Cardiac muscle cell (in vitro differentiated cells and primary cell): Measurements from ENCODE around the gene KRT10. TPM values are rescaled to one million over a fixed set of nuclear protein-coding genes. Genes with fewer than 3 reads are reported as not detected.

Source experiments
- DNase-seq, 2 donors: peaks; one replicate each; pipeline versions ENCODE4 v3.0.0 to v3.0.0-alpha.2; 2010 to 2017; ENCODE audit warnings: low read depth in 1 of 2, low spot score in 1 of 2
- H3K27ac ChIP-seq: fragments of 200-600 bp; sonication (generic); 2 replicates; pipeline ENCODE4 v1.5.1; 2016
- H3K27me3 ChIP-seq: fragments of 200-600 bp; sonication (generic); 2 replicates; pipeline ENCODE4 v1.6.0; 2016; ENCODE audit warnings: control low read depth
- H3K36me3 ChIP-seq: fragments of 200-600 bp; sonication (generic); 2 replicates; pipeline ENCODE4 v1.5.1; 2016; ENCODE audit warnings: control low read depth
- H3K4me1 ChIP-seq: fragments of 200-600 bp; sonication (generic); 2 replicates; pipeline ENCODE4 v1.8.1; 2017; ENCODE audit warnings: low read depth, mild to moderate bottlenecking, mixed run types
- H3K4me3 ChIP-seq: fragments of 200-600 bp; sonication (generic); 2 replicates; pipeline ENCODE4 v1.5.1; 2016; ENCODE audit warnings: mild to moderate bottlenecking
- H3K9me3 ChIP-seq: fragments of 200-600 bp; sonication (generic); 2 replicates; pipeline ENCODE4 v1.5.1; 2017; ENCODE audit warnings: low read depth, mild to moderate bottlenecking, control low read depth
- polyA plus RNA-seq: library from polyadenylated mRNA; unstranded; fragments of >200 nt; fragmentation: Nextera tagmentation; extraction: Ambion mirVana; gene quantifications from 2 replicates; pipeline ENCODE4 v1.2.1, GENCODE V29; 2016
- total RNA-seq: library from RNA; depleted of rRNA; stranded (reverse); fragments of >200 nt; gene quantifications from 2 replicates; pipeline ENCODE4 v1.2.3, GENCODE V29; 2016
- TF ChIP-seq, protein P1 (sequence below): IDR thresholded peaks from 2 replicates; pipeline ENCODE4 v1.5.1; 2012; ENCODE audit warnings: low read depth, mild to moderate bottlenecking, low read length

The KRT10 gene
- total and polyA plus RNA-seq, 2 experiments from 2014 or later = 30.1 to 131 TPM

DNA sequence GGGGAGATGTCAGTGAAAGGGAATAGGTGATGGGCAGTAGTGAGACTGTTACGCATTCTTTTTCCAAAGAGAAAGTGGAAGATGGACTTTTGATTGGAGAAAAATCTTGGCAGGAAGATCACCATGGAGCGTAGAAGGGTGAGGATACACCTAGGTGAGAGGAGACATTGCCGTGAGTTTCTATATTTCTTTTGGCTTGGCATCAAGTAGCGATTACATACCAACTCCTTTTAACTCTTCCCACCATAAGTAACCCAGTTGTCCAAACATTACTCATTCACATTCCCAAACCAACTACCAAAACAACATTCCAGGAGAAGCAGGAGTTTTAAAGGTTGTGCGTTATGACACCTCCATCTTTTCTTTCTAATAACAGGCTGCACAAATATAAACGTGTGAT, 11.9 kb downstream of the KRT10 start:
- Histone ChIP-seq H3K9me3 (no peaks in the 10 kb centered on the region), H3K36me3 (no peaks in the 10 kb centered on the region), H3K4me1 (no peaks in the 10 kb centered on the region), H3K4me3 (no peak overlapping the region), H3K27me3 (peaks cover 99% of the 10 kb centered on the region), H3K27ac (no peak overlapping the region)
- TF ChIP-seq, protein P1, sequence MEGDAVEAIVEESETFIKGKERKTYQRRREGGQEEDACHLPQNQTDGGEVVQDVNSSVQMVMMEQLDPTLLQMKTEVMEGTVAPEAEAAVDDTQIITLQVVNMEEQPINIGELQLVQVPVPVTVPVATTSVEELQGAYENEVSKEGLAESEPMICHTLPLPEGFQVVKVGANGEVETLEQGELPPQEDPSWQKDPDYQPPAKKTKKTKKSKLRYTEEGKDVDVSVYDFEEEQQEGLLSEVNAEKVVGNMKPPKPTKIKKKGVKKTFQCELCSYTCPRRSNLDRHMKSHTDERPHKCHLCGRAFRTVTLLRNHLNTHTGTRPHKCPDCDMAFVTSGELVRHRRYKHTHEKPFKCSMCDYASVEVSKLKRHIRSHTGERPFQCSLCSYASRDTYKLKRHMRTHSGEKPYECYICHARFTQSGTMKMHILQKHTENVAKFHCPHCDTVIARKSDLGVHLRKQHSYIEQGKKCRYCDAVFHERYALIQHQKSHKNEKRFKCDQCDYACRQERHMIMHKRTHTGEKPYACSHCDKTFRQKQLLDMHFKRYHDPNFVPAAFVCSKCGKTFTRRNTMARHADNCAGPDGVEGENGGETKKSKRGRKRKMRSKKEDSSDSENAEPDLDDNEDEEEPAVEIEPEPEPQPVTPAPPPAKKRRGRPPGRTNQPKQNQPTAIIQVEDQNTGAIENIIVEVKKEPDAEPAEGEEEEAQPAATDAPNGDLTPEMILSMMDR = no peak
- DNase-seq = no peak

DNA sequence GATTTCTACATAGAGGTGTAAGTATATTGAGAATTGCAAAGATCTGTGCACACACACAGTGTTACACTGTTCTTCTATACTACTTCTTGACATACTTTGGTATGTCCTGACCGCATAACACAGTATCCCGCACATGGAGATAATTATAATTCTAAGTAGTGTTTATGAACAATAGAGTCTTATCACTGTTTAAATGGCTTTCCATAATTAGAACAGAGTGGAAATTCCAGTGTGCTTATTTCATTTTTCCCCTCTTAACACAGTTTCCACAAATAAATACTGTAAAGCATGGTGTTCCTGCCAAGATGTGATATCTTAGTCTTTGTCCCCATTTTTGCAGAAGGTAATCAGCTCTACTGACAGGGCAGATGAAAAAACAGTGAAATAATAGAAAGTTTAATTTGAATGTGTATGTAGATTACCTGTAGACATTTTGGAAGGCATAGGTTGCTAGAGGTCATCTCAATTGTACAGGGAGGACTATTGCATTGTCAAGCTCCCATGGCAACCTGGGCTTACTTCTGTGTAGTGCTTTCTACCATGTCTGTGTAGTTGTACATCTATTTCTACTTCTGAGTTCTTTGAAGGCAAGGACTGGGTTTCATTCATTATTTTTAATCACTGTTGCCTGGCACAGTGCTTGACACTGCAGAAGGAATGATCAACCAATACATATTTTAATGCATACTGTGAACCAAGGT, 12.5 kb downstream of the KRT10 start:
- Histone ChIP-seq H3K36me3 (no peaks in the 10 kb centered on the region), H3K4me1 (no peaks in the 10 kb centered on the region), H3K27me3 (peaks cover 97% of the 10 kb centered on the region), H3K4me3 (no peak overlapping the region), H3K27ac (no peak overlapping the region), H3K9me3 (no peaks in the 10 kb centered on the region)
- DNase-seq = peak in 1 of 2 donors; percentile 33
- TF ChIP-seq, protein P1 = no peak

DNA sequence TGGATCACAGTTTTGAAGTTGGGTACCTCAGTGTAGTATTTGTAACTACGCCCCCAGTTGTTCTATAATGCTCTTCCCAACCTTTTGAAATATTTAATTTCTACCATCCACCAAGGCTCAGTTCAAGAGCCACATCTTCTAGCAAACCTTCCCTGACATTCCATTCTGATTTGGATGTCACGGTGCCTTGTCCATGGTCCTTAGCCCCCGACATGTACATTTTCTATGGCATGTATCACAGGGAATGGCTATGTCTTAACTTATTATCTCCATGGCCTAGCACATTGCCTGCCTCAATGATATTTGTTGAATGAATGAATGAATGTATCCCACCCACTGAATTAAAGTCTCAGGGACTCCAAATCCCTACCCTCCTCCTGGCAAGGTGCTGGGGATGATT, 16.3 kb downstream of the KRT10 start:
- Histone ChIP-seq H3K36me3 (no peaks in the 10 kb centered on the region), H3K27me3 (peaks cover 83% of the 10 kb centered on the region), H3K4me1 (no peaks in the 10 kb centered on the region), H3K9me3 (no peaks in the 10 kb centered on the region), H3K4me3 (no peak overlapping the region), H3K27ac (no peak overlapping the region)
- TF ChIP-seq, protein P1 = no peak
- DNase-seq = no peak

DNA sequence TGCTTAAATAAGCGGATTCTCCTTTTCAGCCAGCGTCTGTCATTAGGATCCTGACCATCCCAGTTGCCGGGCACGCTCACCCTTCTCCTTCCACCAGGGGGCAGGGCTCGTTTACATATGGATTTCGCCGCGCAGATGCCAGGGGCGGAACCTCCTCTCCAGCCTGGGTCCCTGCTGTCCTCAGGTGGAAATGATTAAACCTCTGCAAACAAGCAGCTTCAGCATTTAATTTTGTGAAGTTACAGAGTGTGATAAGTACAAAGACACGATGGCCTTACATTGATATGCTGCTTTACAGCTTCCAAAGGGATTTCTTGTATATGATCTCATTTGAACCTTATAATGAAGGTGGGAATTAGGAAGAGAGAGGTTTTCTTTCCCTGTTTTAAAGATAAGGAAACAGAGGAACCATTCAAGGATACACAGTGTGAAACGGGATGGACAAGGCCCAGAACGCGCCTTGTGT, 18.8 kb downstream of the KRT10 start:
- H3K27ac ChIP-seq = no peak overlapping the region
- H3K9me3 ChIP-seq = no peaks in the 10 kb centered on the region
- no peaks in the 10 kb centered on the region for H3K4me1 ChIP-seq
- H3K36me3 ChIP-seq = no peaks in the 10 kb centered on the region
- H3K27me3 ChIP-seq = peaks cover 81% of the 10 kb centered on the region
- TF ChIP-seq, protein P1 = peak; percentile 94
- DNase-seq = peak; percentile 73 to 85
- H3K4me3 ChIP-seq = no peak overlapping the region

DNA sequence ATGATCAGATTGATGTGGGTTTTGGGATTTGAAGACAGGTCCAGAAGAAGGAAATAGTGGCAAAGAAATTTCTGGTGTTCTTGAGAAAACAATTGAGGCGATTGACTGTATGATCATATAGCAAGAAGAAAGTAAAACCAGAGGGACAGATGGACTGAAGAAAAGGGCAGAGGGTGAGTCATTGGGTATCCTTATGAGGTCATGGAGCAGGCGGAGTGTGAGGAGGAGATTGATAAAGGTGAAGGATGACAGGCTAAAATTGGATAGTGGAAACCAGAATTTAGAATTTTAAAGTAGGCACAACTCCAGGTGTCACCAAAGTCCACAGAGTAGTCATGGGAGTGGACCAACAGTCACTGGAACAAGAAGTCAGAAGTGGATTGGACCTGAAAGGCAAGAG, 21.3 kb downstream of the KRT10 start:
- peaks cover 65% of the 10 kb centered on the region for H3K27me3 ChIP-seq
- no peak overlapping the region for H3K4me3 ChIP-seq
- H3K4me1 ChIP-seq = no peaks in the 10 kb centered on the region
- TF ChIP-seq, protein P1 = no peak
- no peaks in the 10 kb centered on the region for H3K36me3 ChIP-seq
- no peak overlapping the region for H3K27ac ChIP-seq
- H3K9me3 ChIP-seq = no peaks in the 10 kb centered on the region
- no peak for DNase-seq
